Activated naive CD4-positive, alpha-beta T cell treated with anti-CD3 and anti-CD28 coated beads, Interleukin-2, amount 50 U/mL, for 72 hours (primary cell): ENCODE results near the gene MCTS1. TPM values are rescaled to one million over a fixed set of nuclear protein-coding genes. Genes with fewer than 3 reads are reported as not detected.
"Not testable (repeated sequence)": the region's sequence is repeated elsewhere in the genome, so short reads cannot be mapped to it uniquely, and the experiment has no call there.

ENCODE experiments used
- ATAC-seq, 2 donors: fragments of 150-1000 bp; cut with Tn5 transposase; 2 replicates each; pipeline ENCODE4 v1.10.0; 2021; ENCODE audit warnings: mild to moderate bottlenecking in 2 of 2, moderate library complexity in 2 of 2
- DNase-seq, 2 donors: peaks; one replicate each; pipeline ENCODE4 v3.0.0; 2021 to 2022; ENCODE audit warnings: low spot score in 2 of 2
- H3K27ac Mint-ChIP-seq, 2 donors: one replicate each; pipeline ENCODE4 v1.8.0; 2022; ENCODE audit warnings: mild to moderate bottlenecking in 2 of 2, mixed read lengths in 2 of 2
- H3K36me3 Mint-ChIP-seq, 2 donors: one replicate each; pipeline ENCODE4 v1.8.0; 2022; ENCODE audit warnings: mixed read lengths in 2 of 2
- H3K9me3 Mint-ChIP-seq, 2 donors: one replicate each; pipeline ENCODE4 v1.8.0; 2022; ENCODE audit warnings: mixed read lengths in 2 of 2
- total RNA-seq, 2 donors: library from RNA; stranded (reverse); gene quantifications; one replicate each; pipeline ENCODE4 v1.2.3, GENCODE V29; 2022

MCTS1 gene
- total RNA-seq, 2 donors from 2014 or later: 56.9 to 71.7 TPM

GRCh38 chrX:120604361-120604782 is 471 bp downstream of the MCTS1 start:
- peak in 1 of 2 donors; percentile 6 for DNase-seq
- H3K9me3 Mint-ChIP-seq: no peaks in the 10 kb centered on the region
- peak; percentile 54 to 74 for ATAC-seq
- peaks cover 3 to 10% of the 10 kb centered on the region in 2 donors for H3K36me3 Mint-ChIP-seq
- peak overlapping the region; percentile 99 to 100 for H3K27ac Mint-ChIP-seq

- Mint-ChIP-seq H3K9me3 (no peaks in the 10 kb centered on the region), H3K36me3 (peaks cover 4 to 9% of the 10 kb centered on the region in 2 donors), H3K27ac (no peak overlapping the region)
- no peak for ATAC-seq
- no peak for DNase-seq
These were observed 8.2 kb downstream of the MCTS1 start for GRCh38 chrX:120612086-120612485.

- H3K9me3 Mint-ChIP-seq: no peaks in the 10 kb centered on the region
- no peak for ATAC-seq
- no peak overlapping the region for H3K27ac Mint-ChIP-seq
- H3K36me3 Mint-ChIP-seq: peaks cover 4 to 9% of the 10 kb centered on the region in 2 donors
- DNase-seq: no peak
These were observed 10.9 kb downstream of the MCTS1 start for GRCh38 chrX:120614816-120615215.

- peaks cover 0 to 6% of the 10 kb centered on the region in 2 donors for H3K36me3 Mint-ChIP-seq
- H3K9me3 Mint-ChIP-seq: no peaks in the 10 kb centered on the region
- no peak for ATAC-seq
- no peak for DNase-seq
- H3K27ac Mint-ChIP-seq: no peak overlapping the region
These were observed 14.2 kb downstream of the MCTS1 start for GRCh38 chrX:120617996-120618630.

- H3K36me3 Mint-ChIP-seq: peaks cover 9 to 13% of the 10 kb centered on the region in 2 donors
- peaks cover 0 to 4% of the 10 kb centered on the region in 2 donors for H3K9me3 Mint-ChIP-seq
- H3K27ac Mint-ChIP-seq: no peak overlapping the region
- ATAC-seq (no peak), DNase-seq (no peak)
These were observed 21.5 kb downstream of the MCTS1 start for GRCh38 chrX:120625371-120625770.

GRCh38 chrX:120629667-120630537 is 26.0 kb downstream of the MCTS1 start, which contains the start of gene C1GALT1C1:
Gene C1GALT1C1 (minus strand): TSS chrX:120630054. CDS start chrX:120627166, 2,888 bp downstream.
- Mint-ChIP-seq H3K36me3 (peaks cover 6 to 9% of the 10 kb centered on the region in 2 donors), H3K9me3 (peaks cover 0 to 4% of the 10 kb centered on the region in 2 donors), H3K27ac (peak within 1 kb of the TSS; percentile 98 to 99)
- DNase-seq (peak; percentile 84 to 90), ATAC-seq (peak; percentile 93 to 96)

- ATAC-seq (no peak), DNase-seq (no peak)
- H3K36me3 Mint-ChIP-seq: no peaks in the 10 kb centered on the region
- no peak overlapping the region for H3K27ac Mint-ChIP-seq
- H3K9me3 Mint-ChIP-seq: no peaks in the 10 kb centered on the region
These were observed 34.7 kb downstream of the MCTS1 start for GRCh38 chrX:120638619-120639018.

- DNase-seq (no peak), ATAC-seq (no peak)
- no peaks in the 10 kb centered on the region for H3K9me3 Mint-ChIP-seq
- H3K36me3 Mint-ChIP-seq: no peaks in the 10 kb centered on the region
- no peak overlapping the region for H3K27ac Mint-ChIP-seq
These were observed 39.0 kb downstream of the MCTS1 start for GRCh38 chrX:120642871-120643270.

GRCh38 chrX:120647127-120647526 is 43.2 kb downstream of the MCTS1 start:
- Mint-ChIP-seq H3K27ac (no peak overlapping the region), H3K36me3 (no peaks in the 10 kb centered on the region), H3K9me3 (no peaks in the 10 kb centered on the region)
- no peak for ATAC-seq
- no peak for DNase-seq

GRCh38 chrX:120652256-120652655 is 48.4 kb downstream of the MCTS1 start:
- H3K27ac Mint-ChIP-seq, DNase-seq, H3K9me3 Mint-ChIP-seq, ATAC-seq, H3K36me3 Mint-ChIP-seq: not testable (repeated sequence)

GRCh38 chrX:120653000-120653399 is 49.1 kb downstream of the MCTS1 start:
- Mint-ChIP-seq H3K9me3 (no peaks in the 10 kb centered on the region), H3K36me3 (no peaks in the 10 kb centered on the region), H3K27ac (no peak overlapping the region)
- ATAC-seq: peak in 1 of 2 donors; percentile 50
- DNase-seq: no peak

GRCh38 chrX:120660637-120661036 is 56.7 kb downstream of the MCTS1 start:
- no peaks in the 10 kb centered on the region for H3K36me3 Mint-ChIP-seq
- H3K9me3 Mint-ChIP-seq: no peaks in the 10 kb centered on the region
- DNase-seq: no peak
- no peak for ATAC-seq
- no peak overlapping the region for H3K27ac Mint-ChIP-seq

Other genes with a start within 250 kb of the MCTS1 start
- not detected for gene ATP1B4, start 242.0 kb upstream of the MCTS1 start, total RNA-seq
- 10 to 100 TPM; 35.3 to 44.0 TPM for gene LAMP2, start 134.8 kb upstream of the MCTS1 start, total RNA-seq
- 10 to 100 TPM; 59.4 to 60.6 TPM for gene CUL4B, start 43.1 kb upstream of the MCTS1 start, total RNA-seq
- 10 to 100 TPM; 20.4 to 28.5 TPM for gene C1GALT1C1, start 26.0 kb downstream of the MCTS1 start, total RNA-seq